HepG2 (cell line): Measurements from ENCODE around the gene PSIP1. TPM values are rescaled to one million over a fixed set of nuclear protein-coding genes. Genes with fewer than 3 reads are reported as not detected.
A peak's percentile ranks its signal among the peaks of the same experiment; 100 is the strongest.

Experiments used
- CHD4 ChIP-seq: fragments of 200-600 bp; sonication (generic); IDR thresholded peaks from 2 replicates; pipeline ENCODE4 v1.7.0; 2017; ENCODE audit warnings: mild to moderate bottlenecking, low read length, borderline replicate concordance
- DNMT3B ChIP-seq: conservative IDR thresholded peaks from 2 replicates; pipeline ENCODE4 v1.6.1; 2016; ENCODE audit warnings: missing biosample characterization, control low read depth
- DR1 ChIP-seq: sonication (generic); formaldehyde crosslinking; IDR thresholded peaks from 2 replicates; pipeline ENCODE4 v1.8.0; 2021; ENCODE audit warnings: mild to moderate bottlenecking, missing genetic modification reagents, inconsistent platforms
- IKZF4 ChIP-seq: sonication (generic); formaldehyde crosslinking; IDR thresholded peaks from 2 replicates; pipeline ENCODE4 v1.5.1; 2020; ENCODE audit warnings: borderline replicate concordance, mild to moderate bottlenecking, low read depth, missing genetic modification reagents; ENCODE audit errors: not compliant biosample characterization
- ISX ChIP-seq: sonication (generic); formaldehyde crosslinking; conservative IDR thresholded peaks from 2 replicates; pipeline ENCODE4 v1.5.0; 2020; ENCODE audit warnings: missing genetic modification reagents
- PLSCR1 ChIP-seq: sonication (generic); formaldehyde crosslinking; IDR thresholded peaks from 2 replicates; pipeline ENCODE4 v1.5.0; 2020; ENCODE audit warnings: missing genetic modification reagents, mild to moderate bottlenecking, borderline replicate concordance
- PREB ChIP-seq: sonication (generic); formaldehyde crosslinking; IDR thresholded peaks from 2 replicates; pipeline ENCODE4 v1.4.0; 2020; ENCODE audit warnings: missing genetic modification reagents
- RAD51 ChIP-seq: fragments of 450-650 bp; IDR thresholded peaks from 2 replicates; pipeline ENCODE4 v1.6.1; 2016; ENCODE audit warnings: borderline replicate concordance
- SATB2 ChIP-seq: sonication (generic); formaldehyde crosslinking; IDR thresholded peaks from 2 replicates; pipeline ENCODE4 v1.5.0; 2020; ENCODE audit warnings: missing genetic modification reagents
- SIX1 ChIP-seq: sonication (generic); formaldehyde crosslinking; IDR thresholded peaks from 2 replicates; pipeline ENCODE4 v1.4.0; 2020; ENCODE audit warnings: missing genetic modification reagents, borderline replicate concordance
- ZFP37 ChIP-seq: sonication (generic); formaldehyde crosslinking; IDR thresholded peaks from 2 replicates; pipeline ENCODE4 v1.4.0; 2020; ENCODE audit warnings: missing genetic modification reagents, borderline replicate concordance
- ZNF292 ChIP-seq: sonication (generic); formaldehyde crosslinking; IDR thresholded peaks from 2 replicates; pipeline ENCODE4 v1.8.1; 2022; ENCODE audit warnings: mild to moderate bottlenecking, low read depth, missing genetic modification reagents, borderline replicate concordance
- ZNF354B ChIP-seq: sonication (generic); formaldehyde crosslinking; IDR thresholded peaks from 2 replicates; pipeline ENCODE4 v1.8.0; 2022; ENCODE audit warnings: mild to moderate bottlenecking, missing genetic modification reagents
- ZNF510 ChIP-seq: sonication (generic); formaldehyde crosslinking; IDR thresholded peaks from 2 replicates; pipeline ENCODE4 v1.4.0; 2020; ENCODE audit warnings: low read depth, mild to moderate bottlenecking, missing genetic modification reagents
- ZNF800 ChIP-seq: sonication (generic); formaldehyde crosslinking; IDR thresholded peaks from 2 replicates; pipeline ENCODE4 v1.4.0; 2020; ENCODE audit warnings: missing genetic modification reagents
- ZSCAN21 ChIP-seq: sonication (generic); formaldehyde crosslinking; IDR thresholded peaks from 2 replicates; pipeline ENCODE4 v1.8.0; 2022; ENCODE audit warnings: mild to moderate bottlenecking, missing genetic modification reagents, moderate library complexity, borderline replicate concordance
- polyA plus RNA-seq, 8 experiments: library from polyadenylated mRNA; depleted of rRNA in 3 of 8; stranded (reverse) in 7 of 8; unstranded in 1 of 8; fragments of >200 nt; fragmentation: Illumina TruSeq in 4 of 8; extraction: Trizol in 4 of 8; gene quantifications; 2 replicates each; pipeline versions ENCODE4 v1.2.1 to v1.2.3, GENCODE V29; 2011 to 2016; ENCODE audit warnings: low read depth in 4 of 8, missing spikeins in 1 of 8, mixed read lengths in 1 of 8; ENCODE audit not compliant: insufficient read depth in 1 of 8
- total RNA-seq, 5 experiments: library from RNA; depleted of rRNA; stranded (reverse); fragments of >200 nt; fragmentation: Illumina TruSeq; extraction: Trizol; gene quantifications; 2 replicates each; pipeline ENCODE4 v1.2.3, GENCODE V29; 2016; ENCODE audit warnings: low read depth in 1 of 5
- TF ChIP-seq, protein P1 (sequence below): sonication (generic); formaldehyde crosslinking; IDR thresholded peaks from 2 replicates; pipeline ENCODE4 v1.5.0; 2020; ENCODE audit warnings: mild to moderate bottlenecking, missing genetic modification reagents, borderline replicate concordance
- TF ChIP-seq, protein P2 (sequence below): IDR thresholded peaks from 2 replicates; pipeline ENCODE4 v1.6.1; 2018; ENCODE audit warnings: missing genetic modification reagents
- TF ChIP-seq, protein P3 (sequence below): sonication (generic); formaldehyde crosslinking; IDR thresholded peaks from 2 replicates; pipeline ENCODE4 v1.8.0; 2022; ENCODE audit warnings: missing genetic modification reagents, mild to moderate bottlenecking, inconsistent platforms, borderline replicate concordance

PSIP1 gene
- total and polyA plus RNA-seq, 2 of the 13 experiments (the other 11 are each of a cell fraction or from before 2014, with no cell fraction given), result 12.6 to 46.4 TPM

DNA sequence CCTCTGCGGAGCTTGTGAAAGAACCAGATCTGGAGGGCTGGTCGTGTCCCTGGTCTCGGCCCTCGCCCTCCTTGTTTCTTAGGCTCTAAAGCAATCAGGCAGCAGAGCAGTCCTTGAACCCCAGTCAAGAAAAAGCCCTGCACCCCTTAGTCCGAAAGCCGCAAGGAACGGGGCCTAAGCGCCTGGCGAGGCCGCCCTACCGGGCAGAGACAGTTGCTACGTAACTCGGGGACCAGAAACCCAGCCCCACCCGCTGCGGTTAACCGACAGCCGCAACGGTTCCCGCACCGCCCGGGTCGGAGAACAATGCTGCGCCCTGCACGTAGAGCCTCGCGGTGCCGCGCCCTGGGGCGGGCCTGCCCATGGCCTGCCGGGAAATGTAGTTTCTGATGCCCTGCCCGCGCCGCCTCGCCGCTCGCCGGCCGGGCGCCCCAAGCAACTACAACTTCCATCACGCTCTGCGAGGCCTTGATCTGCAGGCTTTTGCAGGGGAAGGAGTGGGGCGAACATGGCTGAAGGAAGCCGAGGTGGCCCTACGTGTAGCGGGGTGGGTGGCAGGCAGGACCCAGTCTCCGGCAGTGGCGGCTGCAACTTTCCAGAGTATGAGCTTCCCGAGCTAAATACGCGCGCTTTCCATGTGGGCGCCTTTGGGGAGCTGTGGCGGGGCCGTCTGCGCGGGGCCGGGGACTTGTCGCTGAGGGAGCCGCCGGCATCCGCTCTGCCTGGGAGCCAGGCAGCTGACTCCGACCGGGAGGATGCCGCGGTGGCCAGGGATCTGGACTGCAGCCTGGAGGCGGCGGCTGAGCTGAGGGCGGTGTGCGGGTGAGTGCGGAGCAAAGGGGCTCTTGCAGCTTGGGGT, 88.2 kb downstream of the PSIP1 start, which contains the start of gene SNAPC3 (continued):
- TF ChIP-seq ZNF800 (CRISPR knock-in tag), result peak; percentile 87
- TF ChIP-seq, protein P1, sequence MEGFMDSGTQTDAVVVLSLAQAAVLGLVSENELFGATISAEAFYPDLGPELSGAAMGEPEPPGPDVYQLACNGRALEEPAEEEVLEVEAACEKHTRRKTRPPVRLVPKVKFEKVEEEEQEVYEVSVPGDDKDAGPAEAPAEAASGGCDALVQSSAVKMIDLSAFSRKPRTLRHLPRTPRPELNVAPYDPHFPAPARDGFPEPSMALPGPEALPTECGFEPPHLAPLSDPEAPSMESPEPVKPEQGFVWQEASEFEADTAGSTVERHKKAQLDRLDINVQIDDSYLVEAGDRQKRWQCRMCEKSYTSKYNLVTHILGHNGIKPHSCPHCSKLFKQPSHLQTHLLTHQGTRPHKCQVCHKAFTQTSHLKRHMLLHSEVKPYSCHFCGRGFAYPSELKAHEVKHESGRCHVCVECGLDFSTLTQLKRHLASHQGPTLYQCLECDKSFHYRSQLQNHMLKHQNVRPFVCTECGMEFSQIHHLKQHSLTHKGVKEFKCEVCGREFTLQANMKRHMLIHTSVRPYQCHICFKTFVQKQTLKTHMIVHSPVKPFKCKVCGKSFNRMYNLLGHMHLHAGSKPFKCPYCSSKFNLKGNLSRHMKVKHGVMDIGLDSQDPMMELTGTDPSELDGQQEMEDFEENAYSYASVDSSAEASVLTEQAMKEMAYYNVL (CRISPR knock-in tag), result peak; percentile 87; the same call in 1 of the 2 replicates
- no peak for TF ChIP-seq ZNF292 (CRISPR knock-in tag)
- TF ChIP-seq SIX1, result no peak
- TF ChIP-seq PLSCR1 (CRISPR knock-in tag), result no peak
- TF ChIP-seq ZSCAN21, result peak; percentile 59; the same call in 1 of the 2 replicates
- TF ChIP-seq PREB, result no peak
- TF ChIP-seq CHD4, result no peak
- TF ChIP-seq ZNF354B, result no peak
- 0 out of 2 replicates have a peak, but pooled peaks have one; percentile 35 for TF ChIP-seq ZFP37 (CRISPR knock-in tag)
- peak; percentile 90 for TF ChIP-seq DR1 (CRISPR knock-in tag)
- TF ChIP-seq, protein P2, sequence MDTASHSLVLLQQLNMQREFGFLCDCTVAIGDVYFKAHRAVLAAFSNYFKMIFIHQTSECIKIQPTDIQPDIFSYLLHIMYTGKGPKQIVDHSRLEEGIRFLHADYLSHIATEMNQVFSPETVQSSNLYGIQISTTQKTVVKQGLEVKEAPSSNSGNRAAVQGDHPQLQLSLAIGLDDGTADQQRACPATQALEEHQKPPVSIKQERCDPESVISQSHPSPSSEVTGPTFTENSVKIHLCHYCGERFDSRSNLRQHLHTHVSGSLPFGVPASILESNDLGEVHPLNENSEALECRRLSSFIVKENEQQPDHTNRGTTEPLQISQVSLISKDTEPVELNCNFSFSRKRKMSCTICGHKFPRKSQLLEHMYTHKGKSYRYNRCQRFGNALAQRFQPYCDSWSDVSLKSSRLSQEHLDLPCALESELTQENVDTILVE (CRISPR knock-in tag), result peak; percentile 93; the same call in 1 of the 2 replicates
- no peak for TF ChIP-seq RAD51
- TF ChIP-seq ISX (CRISPR knock-in tag), result no peak
- peak; percentile 74; the same call in 1 of the 2 replicates for TF ChIP-seq ZNF510 (CRISPR knock-in tag)
- TF ChIP-seq, protein P3, sequence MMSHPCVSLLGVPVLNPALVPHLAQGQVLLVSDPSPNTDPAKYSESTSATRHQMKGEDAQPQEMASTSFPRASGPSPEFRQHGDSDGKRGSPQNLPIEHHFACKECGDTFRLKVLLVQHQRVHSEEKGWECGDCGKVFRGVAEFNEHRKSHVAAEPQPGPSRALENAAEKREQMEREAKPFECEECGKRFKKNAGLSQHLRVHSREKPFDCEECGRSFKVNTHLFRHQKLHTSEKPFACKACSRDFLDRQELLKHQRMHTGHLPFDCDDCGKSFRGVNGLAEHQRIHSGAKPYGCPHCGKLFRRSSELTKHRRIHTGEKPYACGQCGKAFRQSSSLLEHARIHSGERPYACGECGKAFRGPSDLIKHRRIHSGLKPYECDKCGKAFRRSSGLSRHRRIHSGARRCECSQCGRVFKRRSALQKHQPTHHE (CRISPR knock-in tag), result 0 out of 2 replicates have a peak, but pooled peaks have one; percentile 36
- TF ChIP-seq SATB2, result 0 out of 2 replicates have a peak, but pooled peaks have one; percentile 43
- no peak for TF ChIP-seq DNMT3B (CRISPR knock-in tag)
- peak; percentile 83 for TF ChIP-seq IKZF4
